H9 (cell line): ENCODE results near the gene FHL2. TPM values are rescaled to one million over a fixed set of nuclear protein-coding genes. Genes with fewer than 3 reads are reported as not detected.

Experiments
- DNase-seq: peaks from one replicate; pipeline ENCODE4 v3.0.0-alpha.2; 2017
- H2AFZ ChIP-seq: one replicate; pipeline ENCODE4 v1.6.1; 2013; ENCODE audit warnings: mild to moderate bottlenecking, low read length, control low read depth, moderate library complexity
- H2AK5ac ChIP-seq: 2 replicates; pipeline ENCODE4 v1.6.1; 2013; ENCODE audit warnings: low read length, control low read depth, mixed read lengths; ENCODE audit not compliant: insufficient read length
- H2BK120ac ChIP-seq: one replicate; pipeline ENCODE4 v1.6.1; 2013; ENCODE audit warnings: low read depth, mild to moderate bottlenecking, low read length, control low read depth, inconsistent platforms; ENCODE audit not compliant: poor library complexity, severe bottlenecking
- H2BK12ac ChIP-seq: 2 replicates; pipeline ENCODE4 v1.6.1; 2013; ENCODE audit warnings: low read length, control low read depth, mixed read lengths, low read depth; ENCODE audit not compliant: insufficient read length
- H2BK15ac ChIP-seq: 2 replicates; pipeline ENCODE4 v1.6.1; 2013; ENCODE audit warnings: low read depth, low read length, control low read depth
- H2BK20ac ChIP-seq: one replicate; pipeline ENCODE4 v1.6.1; 2013; ENCODE audit warnings: low read depth, mild to moderate bottlenecking, low read length, control low read depth, inconsistent platforms; ENCODE audit not compliant: poor library complexity, severe bottlenecking
- H2BK5ac ChIP-seq: 2 replicates; pipeline ENCODE4 v1.6.1; 2013; ENCODE audit warnings: low read length, control low read depth, mixed read lengths; ENCODE audit not compliant: insufficient read length
- H3K14ac ChIP-seq: 2 replicates; pipeline ENCODE4 v1.6.1; 2013; ENCODE audit warnings: low read length, control low read depth; ENCODE audit not compliant: insufficient read depth
- H3K18ac ChIP-seq: 2 replicates; pipeline ENCODE4 v1.6.1; 2013; ENCODE audit warnings: low read depth, mild to moderate bottlenecking, mixed read lengths, low read length, control low read depth; ENCODE audit not compliant: insufficient read length
- H3K23ac ChIP-seq: 2 replicates; pipeline ENCODE4 v1.6.1; 2013; ENCODE audit warnings: low read length, control low read depth, mixed read lengths, low read depth; ENCODE audit not compliant: insufficient read length
- H3K23me2 ChIP-seq: 2 replicates; pipeline ENCODE4 v1.6.1; 2013; ENCODE audit warnings: low read depth, mild to moderate bottlenecking, mixed read lengths, low read length, control low read depth; ENCODE audit not compliant: insufficient read length, poor library complexity, severe bottlenecking
- H3K27ac ChIP-seq: 2 replicates; pipeline ENCODE4 v1.5.1; 2013; ENCODE audit warnings: low read length, control low read depth, mixed read lengths, low read depth; ENCODE audit not compliant: insufficient read length
- H3K27me3 ChIP-seq: 2 replicates; pipeline ENCODE4 v1.6.1; 2013; ENCODE audit warnings: low read length, control low read depth, inconsistent platforms; ENCODE audit not compliant: insufficient read depth
- H3K4ac ChIP-seq: 2 replicates; pipeline ENCODE4 v1.6.1; 2013; ENCODE audit warnings: low read depth, mild to moderate bottlenecking, control low read depth, inconsistent platforms, low read length, moderate library complexity
- H3K4me1 ChIP-seq: 2 replicates; pipeline ENCODE4 v1.6.1; 2013; ENCODE audit warnings: low read length, control low read depth, inconsistent platforms; ENCODE audit not compliant: insufficient read depth
- H3K4me2 ChIP-seq: 2 replicates; pipeline ENCODE4 v1.6.1; 2013; ENCODE audit warnings: low read length, control low read depth, mixed read lengths; ENCODE audit not compliant: insufficient read length, insufficient read depth
- H3K56ac ChIP-seq: 2 replicates; pipeline ENCODE4 v1.6.1; 2013; ENCODE audit warnings: low read depth, mild to moderate bottlenecking, mixed read lengths, low read length, control low read depth; ENCODE audit not compliant: insufficient read length
- H3K79me1 ChIP-seq: 2 replicates; pipeline ENCODE4 v1.6.1; 2013; ENCODE audit warnings: low read depth, mild to moderate bottlenecking, moderate library complexity, low read length, control low read depth, inconsistent platforms; ENCODE audit not compliant: insufficient read depth, poor library complexity, severe bottlenecking
- H3K79me2 ChIP-seq: 2 replicates; pipeline ENCODE4 v1.6.1; 2013; ENCODE audit warnings: low read length, control low read depth, inconsistent platforms; ENCODE audit not compliant: insufficient read depth
- H3K9ac ChIP-seq: 2 replicates; pipeline ENCODE4 v1.6.1; 2013; ENCODE audit warnings: low read length, control low read depth, mixed read lengths; ENCODE audit not compliant: insufficient read length; ENCODE audit errors: extremely low read depth
- H3K9me3 ChIP-seq: one replicate; pipeline ENCODE4 v1.6.1; 2013; ENCODE audit warnings: low read depth, low read length, inconsistent platforms; ENCODE audit not compliant: control insufficient read depth
- H3T11ph ChIP-seq: one replicate; pipeline ENCODE4 v1.6.1; 2013; ENCODE audit warnings: mild to moderate bottlenecking, low read length, control low read depth, inconsistent platforms
- H4K20me1 ChIP-seq: one replicate; pipeline ENCODE4 v1.6.1; 2013; ENCODE audit not compliant: control insufficient read depth, insufficient read length, insufficient read depth
- H4K5ac ChIP-seq: 2 replicates; pipeline ENCODE4 v1.6.1; 2013; ENCODE audit warnings: low read depth, mild to moderate bottlenecking, mixed read lengths, low read length, control low read depth; ENCODE audit not compliant: insufficient read length
- H4K8ac ChIP-seq: replicated peaks from 2 replicates; pipeline ENCODE4 v1.6.1; 2013; ENCODE audit warnings: low read length, control low read depth, mixed read lengths, low read depth; ENCODE audit not compliant: insufficient read length
- H4K91ac ChIP-seq: 2 replicates; pipeline ENCODE4 v1.6.1; 2013; ENCODE audit warnings: low read depth, mild to moderate bottlenecking, moderate library complexity, mixed read lengths, low read length, control low read depth; ENCODE audit not compliant: insufficient read length
- H3K27ac Mint-ChIP-seq, 3 experiments: 2 replicates in 2 of 3; 3 replicates in 1 of 3; pipeline ENCODE4 v1.8.0; 2020 to 2021; ENCODE audit warnings: mixed read lengths in 3 of 3, mild to moderate bottlenecking in 1 of 3, moderate library complexity in 1 of 3
- H3K27me3 Mint-ChIP-seq: 2 replicates; pipeline ENCODE4 v1.8.0; 2021; ENCODE audit warnings: low read depth, mild to moderate bottlenecking, moderate library complexity, mixed read lengths
- H3K36me3 Mint-ChIP-seq, 3 experiments: 2 replicates in 2 of 3; 3 replicates in 1 of 3; pipeline ENCODE4 v1.8.0; 2020 to 2021; ENCODE audit warnings: low read depth in 3 of 3, mixed read lengths in 3 of 3; ENCODE audit not compliant: insufficient read depth in 1 of 3
- H3K4me1 Mint-ChIP-seq, 2 experiments: 2 replicates each; pipeline ENCODE4 v1.8.0; 2020; ENCODE audit warnings: mixed read lengths in 2 of 2
- H3K4me3 Mint-ChIP-seq, 2 experiments: 2 replicates in 1 of 2; 3 replicates in 1 of 2; pipeline ENCODE4 v1.8.0; 2020 to 2021; ENCODE audit warnings: mild to moderate bottlenecking in 2 of 2, mixed read lengths in 2 of 2, moderate library complexity in 1 of 2
- H3K9me3 Mint-ChIP-seq, 2 experiments: 2 replicates in 1 of 2; 3 replicates in 1 of 2; pipeline ENCODE4 v1.8.0; 2020; ENCODE audit warnings: mild to moderate bottlenecking in 2 of 2, mixed read lengths in 2 of 2, moderate library complexity in 1 of 2
- CTCF ChIP-seq: fragments of 200-600 bp; sonication (generic); conservative IDR thresholded peaks from 3 replicates; pipeline ENCODE4 v1.8.0; 2021; ENCODE audit warnings: antibody characterized with exemption, mild to moderate bottlenecking
- WGBS: extraction: QIAGEN DNeasy Blood & Tissue Kit; methylation state at CpG from one replicate; pipeline ENCODE4 v1.1.7; 2013; ENCODE audit warnings: missing lambda C conversion rate, low lambda C conversion rate, mixed read lengths; ENCODE audit not compliant: insufficient read length; ENCODE audit errors: extremely low coverage; 5-methylcytosine and 5-hydroxymethylcytosine counted together
- total RNA-seq: library from RNA; stranded (reverse); gene quantifications from 2 replicates; pipeline ENCODE4 v1.2.1, GENCODE V29; 2021

FHL2 gene
- total RNA-seq, 1 experiment from 2014 or later, result 34.9 TPM

GRCh38 chr2:105421053-105421452, 22.2 kb upstream of the FHL2 start:
- H3K79me1 ChIP-seq, result no peaks in the 10 kb centered on the region
- no peak overlapping the region for H4K8ac ChIP-seq
- H3K23me2 ChIP-seq, result no peaks in the 10 kb centered on the region
- no CpG with 5 or more reads among the region's 2 CpGs for WGBS
- no peaks in the 10 kb centered on the region for H3K9me3 ChIP-seq
- no peak overlapping the region for H4K5ac ChIP-seq
- H2BK15ac ChIP-seq, result no peak overlapping the region
- no peak overlapping the region for H2AK5ac ChIP-seq
- H3K27ac ChIP-seq, result no peak overlapping the region
- no peak for TF ChIP-seq CTCF
- H3K27ac Mint-ChIP-seq, result 0 out of 7 replicates have a peak overlapping the region, but pooled peaks of 1 of the 3 experiments have one; percentile 25
- H4K20me1 ChIP-seq, result no peaks in the 10 kb centered on the region
- H3K18ac ChIP-seq, result no peak overlapping the region
- H2BK20ac ChIP-seq, result no peak overlapping the region
- H3T11ph ChIP-seq, result no peak overlapping the region
- H3K9ac ChIP-seq, result no peak overlapping the region
- H3K4me3 Mint-ChIP-seq, result no peak overlapping the region
- no peaks in the 10 kb centered on the region for H3K4me1 ChIP-seq
- H3K79me2 ChIP-seq, result no peaks in the 10 kb centered on the region
- H2BK5ac ChIP-seq, result no peak overlapping the region
- DNase-seq, result no peak
- H2BK120ac ChIP-seq, result no peak overlapping the region
- H2BK12ac ChIP-seq, result no peak overlapping the region
- peaks cover 0 to 4% (median 0%) of the 10 kb centered on the region in 3 experiments; a peak in 2 of 7 replicates for H3K36me3 Mint-ChIP-seq
- H3K9me3 Mint-ChIP-seq, result peaks cover 0 to 4% of the 10 kb centered on the region in 2 experiments; a peak in 2 of 5 replicates
- H3K27me3 Mint-ChIP-seq, result peaks cover 7% of the 10 kb centered on the region
- H3K4me2 ChIP-seq, result no peak overlapping the region
- H3K23ac ChIP-seq, result no peak overlapping the region
- H2AFZ ChIP-seq, result no peak overlapping the region
- H3K4me1 Mint-ChIP-seq, result peaks cover 6 to 7% of the 10 kb centered on the region in 2 experiments
- no peak overlapping the region for H3K14ac ChIP-seq
- H3K4ac ChIP-seq, result no peak overlapping the region
- no peak overlapping the region for H4K91ac ChIP-seq
- H3K27me3 ChIP-seq, result no peaks in the 10 kb centered on the region; the same call in 1 of the 2 replicates
- no peak overlapping the region for H3K56ac ChIP-seq
